ENCODE results near the gene PUDP. TPM values are rescaled to one million over a fixed set of nuclear protein-coding genes. Genes with fewer than 3 reads are reported as not detected.

The PUDP gene
- total RNA-seq, 4 donors from 2014 or later: 10.4 to 16.6 (median 11.5) TPM

GRCh38 chrX:7149411-7149810, 1.5 kb upstream of the PUDP start:
- WGBS, 2 donors: 53 to 75% methylated on average over 5 of the region's 5 CpGs
- no peaks in the 10 kb centered on the region for H3K27me3 ChIP-seq
- H3K4me1 ChIP-seq: peaks cover 14 to 25% (median 14%) of the 10 kb centered on the region in 3 donors
- TF ChIP-seq POLR2A (IDR thresholded peaks at IDR 0.05): no peak
- TF ChIP-seq, protein P1, sequence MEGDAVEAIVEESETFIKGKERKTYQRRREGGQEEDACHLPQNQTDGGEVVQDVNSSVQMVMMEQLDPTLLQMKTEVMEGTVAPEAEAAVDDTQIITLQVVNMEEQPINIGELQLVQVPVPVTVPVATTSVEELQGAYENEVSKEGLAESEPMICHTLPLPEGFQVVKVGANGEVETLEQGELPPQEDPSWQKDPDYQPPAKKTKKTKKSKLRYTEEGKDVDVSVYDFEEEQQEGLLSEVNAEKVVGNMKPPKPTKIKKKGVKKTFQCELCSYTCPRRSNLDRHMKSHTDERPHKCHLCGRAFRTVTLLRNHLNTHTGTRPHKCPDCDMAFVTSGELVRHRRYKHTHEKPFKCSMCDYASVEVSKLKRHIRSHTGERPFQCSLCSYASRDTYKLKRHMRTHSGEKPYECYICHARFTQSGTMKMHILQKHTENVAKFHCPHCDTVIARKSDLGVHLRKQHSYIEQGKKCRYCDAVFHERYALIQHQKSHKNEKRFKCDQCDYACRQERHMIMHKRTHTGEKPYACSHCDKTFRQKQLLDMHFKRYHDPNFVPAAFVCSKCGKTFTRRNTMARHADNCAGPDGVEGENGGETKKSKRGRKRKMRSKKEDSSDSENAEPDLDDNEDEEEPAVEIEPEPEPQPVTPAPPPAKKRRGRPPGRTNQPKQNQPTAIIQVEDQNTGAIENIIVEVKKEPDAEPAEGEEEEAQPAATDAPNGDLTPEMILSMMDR (IDR thresholded peaks at IDR 0.05): no peak
- no peaks in the 10 kb centered on the region for H3K9me3 ChIP-seq
- H3K36me3 ChIP-seq: no peaks in the 10 kb centered on the region
- intact Hi-C loops (cut with DNase I): no loop called here
- no peak overlapping the region for H3K4me3 ChIP-seq
- DNase-seq: no peak
- H3K27ac ChIP-seq: no peak overlapping the region

DNA sequence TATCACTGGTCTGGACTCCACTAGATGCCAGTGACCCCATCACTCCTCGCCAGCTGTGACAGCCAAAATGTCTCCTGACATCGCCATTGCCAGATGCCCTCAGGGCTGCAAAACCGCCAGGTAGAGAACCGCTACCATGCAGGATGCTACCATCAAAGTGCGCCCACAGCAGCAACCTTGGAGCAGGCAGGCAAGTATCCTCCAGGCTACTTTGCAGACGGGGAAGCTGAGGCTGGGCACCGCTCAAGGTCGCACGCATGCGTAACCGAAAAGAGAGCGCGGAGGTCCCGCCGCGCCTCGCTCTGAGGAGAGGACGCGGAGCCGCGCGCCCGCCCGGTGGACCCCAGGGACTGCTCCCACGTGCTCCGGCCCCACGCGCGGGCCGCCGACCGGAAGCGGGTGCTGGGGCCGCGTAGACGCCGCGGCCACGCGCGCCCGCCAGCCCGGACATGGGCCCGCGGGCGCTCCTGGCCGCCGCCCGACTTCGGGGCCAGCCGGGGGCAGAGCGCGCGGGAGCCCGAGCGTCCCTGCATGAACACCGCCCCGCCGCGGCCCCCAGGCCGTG, 458 bp downstream of the PUDP start, which contains the start of gene STS:
TSS of gene STS (plus strand) at position 300 of the 565 bp plus-strand sequence. CDS start 105,488 bp downstream, outside the sequence.
- peak within 1 kb of the TSS; percentile 48 to 95 (median 80) for H3K4me3 ChIP-seq
- TF ChIP-seq, protein P1 (IDR thresholded peaks at IDR 0.05): no peak
- TF ChIP-seq POLR2A (IDR thresholded peaks at IDR 0.05): no peak
- no peaks in the 10 kb centered on the region for H3K9me3 ChIP-seq
- no CpG with 5 or more reads among the region's 61 CpGs for WGBS, 2 donors
- peak; percentile 6 for DNase-seq
- no peaks in the 10 kb centered on the region for H3K27me3 ChIP-seq
- H3K27ac ChIP-seq: peak within 1 kb of the TSS; percentile 86 to 94 (median 90)
- intact Hi-C loops (cut with DNase I): no loop called here
- peaks cover 14 to 25% (median 14%) of the 10 kb centered on the region in 3 donors for H3K4me1 ChIP-seq
- H3K36me3 ChIP-seq: no peaks in the 10 kb centered on the region

DNA sequence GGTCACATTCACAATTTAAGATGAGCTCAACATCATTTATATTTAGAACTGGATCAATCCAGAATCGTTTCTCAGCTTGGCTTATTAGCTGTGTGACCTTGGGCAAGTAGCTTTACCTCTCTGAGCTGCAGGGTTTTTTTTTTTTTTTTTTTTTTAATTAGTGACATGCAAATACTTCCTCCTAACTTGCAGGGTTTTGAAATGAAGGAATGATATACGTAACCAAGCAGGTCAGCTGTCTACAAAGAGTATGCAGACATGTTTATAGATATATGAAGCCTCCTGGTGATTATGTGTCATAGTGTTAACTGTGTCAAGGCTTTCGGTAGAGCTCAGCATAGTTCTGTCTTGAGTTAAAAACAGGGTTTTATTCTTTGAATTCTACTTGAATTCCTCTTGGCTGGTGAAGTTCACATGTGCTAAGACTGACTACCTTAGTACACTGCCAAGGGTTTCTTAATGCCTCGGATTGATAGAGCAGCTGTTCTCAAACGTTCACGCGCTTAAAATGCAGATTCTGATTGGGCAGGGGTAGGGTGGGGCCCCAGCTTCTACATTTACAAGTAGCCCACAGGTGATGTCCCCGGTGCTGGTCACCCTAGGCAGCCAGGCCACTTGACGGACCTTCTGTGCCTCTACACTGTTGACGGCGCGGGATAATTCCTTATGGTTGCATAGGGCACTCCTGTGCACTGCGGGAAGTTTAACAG, 1.1 kb downstream of the PUDP start:
- Histone ChIP-seq H3K4me1 (peaks cover 14 to 25% (median 14%) of the 10 kb centered on the region in 3 donors), H3K36me3 (no peaks in the 10 kb centered on the region), H3K27ac (peak overlapping the region; percentile 86 to 94 (median 90)), H3K27me3 (no peaks in the 10 kb centered on the region), H3K4me3 (peak overlapping the region; percentile 48 to 95 (median 80)), H3K9me3 (no peaks in the 10 kb centered on the region)
- no peak for DNase-seq
- intact Hi-C loops (cut with DNase I): no loop called here
- WGBS, 2 donors: 26 to 32% methylated on average over 3 of the region's 13 CpGs
- no peak for TF ChIP-seq POLR2A (IDR thresholded peaks at IDR 0.05)
- TF ChIP-seq, protein P1 (IDR thresholded peaks at IDR 0.05): no peak

DNA sequence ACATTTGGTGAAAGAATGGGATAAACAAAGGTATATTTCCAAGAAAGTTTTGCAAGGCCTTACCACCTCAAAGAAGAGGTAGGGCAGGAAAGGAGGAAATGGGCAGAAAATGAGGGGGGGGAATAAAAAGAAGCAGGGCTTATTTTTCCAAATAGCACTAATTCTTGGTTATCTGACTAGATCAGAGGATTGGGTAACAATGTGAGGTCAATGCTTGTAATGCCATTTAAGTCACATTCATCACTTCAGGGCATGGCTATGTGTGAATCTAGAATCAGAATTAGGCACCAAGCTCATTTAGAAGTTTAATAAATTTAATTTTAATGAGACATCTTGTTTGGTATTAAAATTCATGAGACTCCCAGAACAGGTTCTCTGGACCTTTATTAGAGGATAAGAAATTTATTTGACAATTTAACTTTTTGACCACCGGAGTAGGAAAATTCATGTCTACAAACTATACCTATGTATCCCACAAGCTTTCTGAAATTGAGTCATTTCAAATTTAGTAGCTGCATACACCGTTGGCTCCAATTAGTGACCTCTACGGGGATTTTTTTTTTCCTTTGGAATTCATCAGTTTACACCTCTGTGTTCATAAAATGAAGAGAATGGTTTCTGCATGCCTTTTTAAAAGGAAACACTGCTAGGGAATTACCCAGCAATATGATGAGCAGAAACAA, 1.8 kb downstream of the PUDP start:
- H3K9me3 ChIP-seq: no peaks in the 10 kb centered on the region
- no peaks in the 10 kb centered on the region for H3K27me3 ChIP-seq
- H3K4me3 ChIP-seq: no peak overlapping the region
- no peaks in the 10 kb centered on the region for H3K36me3 ChIP-seq
- 62 to 74% methylated on average over 2 to 3 of the region's 3 CpGs for WGBS, 2 donors
- no peak for DNase-seq
- intact Hi-C loops (cut with DNase I): no loop called here
- peaks cover 14 to 25% (median 14%) of the 10 kb centered on the region in 3 donors for H3K4me1 ChIP-seq
- TF ChIP-seq, protein P1 (IDR thresholded peaks at IDR 0.05): no peak
- H3K27ac ChIP-seq: peak overlapping the region in 1 of 4 donors; percentile 5

DNA sequence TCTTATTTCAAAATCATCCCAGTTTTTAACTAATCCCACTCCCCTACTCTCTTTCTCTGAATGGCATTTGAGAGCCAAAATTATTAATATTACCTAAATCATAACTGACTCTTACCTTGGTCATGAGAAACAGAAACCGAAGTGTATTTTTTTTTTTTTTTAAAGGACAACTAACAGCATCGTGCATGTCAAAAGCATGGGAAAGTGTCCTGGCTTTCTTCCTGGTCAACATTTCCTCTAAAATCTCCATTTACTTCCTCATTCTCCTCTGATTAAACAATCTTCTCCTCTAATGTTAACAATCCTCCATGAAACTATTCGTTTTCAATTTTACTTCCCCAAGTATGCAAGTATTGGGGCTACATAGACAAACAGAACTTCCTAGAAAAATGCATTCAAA, 2.5 kb downstream of the PUDP start:
- intact Hi-C loops (cut with DNase I): no loop called here
- WGBS, 2 donors: 17 to 21% methylated on average over 3 of the region's 3 CpGs

More for the DNA sequence above, 2.5 kb downstream of the PUDP start:
- TF ChIP-seq, protein P1 (IDR thresholded peaks at IDR 0.05): no peak
- no peak for TF ChIP-seq POLR2A (IDR thresholded peaks at IDR 0.05)
- Histone ChIP-seq H3K9me3 (no peaks in the 10 kb centered on the region), H3K36me3 (no peaks in the 10 kb centered on the region), H3K4me3 (no peak overlapping the region), H3K27me3 (no peaks in the 10 kb centered on the region), H3K27ac (peak overlapping the region in 1 of 4 donors; percentile 5), H3K4me1 (peaks cover 14 to 25% (median 14%) of the 10 kb centered on the region in 3 donors)
- no peak for DNase-seq
